DMS 273 (cell line): ENCODE data around the gene MLLT6.

ENCODE experiments used
- DNase-seq: peaks from one replicate; lab custom pipeline; 2025; ENCODE audit not compliant: unreplicated experiment; lab: John Stamatoyannopoulos, UW

MLLT6 gene

GRCh38 chr17:38674749-38675615, 30.1 kb upstream of the MLLT6 start, which contains the start of gene EPOP:
TSS of gene EPOP (minus strand) at chr17:38674957. CDS start at chr17:38674495, 462 bp downstream.
- DNase-seq = peak; percentile 97

- peak; percentile 93 for DNase-seq
Measured at GRCh38 chr17:38676706-38677504, 28.2 kb upstream of the MLLT6 start.

GRCh38 chr17:38677819-38678218, 27.3 kb upstream of the MLLT6 start:
- DNase-seq = no peak

GRCh38 chr17:38681096-38681495, 24.0 kb upstream of the MLLT6 start:
- DNase-seq = no peak

- DNase-seq = no peak
Measured at GRCh38 chr17:38685491-38685890, 19.6 kb upstream of the MLLT6 start.

- DNase-seq = no peak
Measured at GRCh38 chr17:38687286-38687685, 17.8 kb upstream of the MLLT6 start.

GRCh38 chr17:38690386-38690785, 14.7 kb upstream of the MLLT6 start:
- no peak for DNase-seq

GRCh38 chr17:38691154-38691553, 13.9 kb upstream of the MLLT6 start:
- no peak for DNase-seq

GRCh38 chr17:38693700-38694329, 11.3 kb upstream of the MLLT6 start:
- DNase-seq = peak; percentile 45

GRCh38 chr17:38697061-38697820, 7.8 kb upstream of the MLLT6 start:
- DNase-seq = no peak

- no peak for DNase-seq
Measured at GRCh38 chr17:38698760-38699159, 6.3 kb upstream of the MLLT6 start.

GRCh38 chr17:38701504-38702165, 3.4 kb upstream of the MLLT6 start:
- no peak for DNase-seq

- DNase-seq = peak; percentile 95
Measured at GRCh38 chr17:38702166-38702915, 2.7 kb upstream of the MLLT6 start.

GRCh38 chr17:38702916-38703741, 1.9 kb upstream of the MLLT6 start:
- no peak for DNase-seq

GRCh38 chr17:38703742-38704605, 1.1 kb upstream of the MLLT6 start:
- DNase-seq = peak; percentile 66

GRCh38 chr17:38705523-38705802, 390 bp downstream of the MLLT6 start:
- DNase-seq = peak; percentile 62

GRCh38 chr17:38705803-38706504, 881 bp downstream of the MLLT6 start:
- DNase-seq = peak; percentile 85
